Measurements from ENCODE around the gene NRP1. TPM values are rescaled to one million over a fixed set of nuclear protein-coding genes. Genes with fewer than 3 reads are reported as not detected.

NRP1 gene
- total RNA-seq, 1 donor from 2014 or later, result not detected

DNA sequence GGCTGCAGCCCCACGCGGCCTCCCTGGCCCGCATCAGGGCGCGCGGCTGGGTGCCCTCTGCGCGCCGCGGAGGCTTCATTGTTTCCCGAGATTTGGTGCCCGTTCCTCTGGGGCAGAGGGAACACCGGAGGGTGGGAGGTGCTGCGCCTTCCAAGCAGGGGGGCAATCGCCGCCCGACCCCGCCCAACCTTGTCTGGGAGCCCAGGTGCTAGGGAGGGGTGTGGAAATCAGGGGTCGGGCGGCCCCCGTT, 1.0 kb upstream of the NRP1 start:
- Mint-ChIP-seq H3K9me3 (no peaks in the 10 kb centered on the region), H3K36me3 (ENCODE audit: low read depth) (no peaks in the 10 kb centered on the region), H3K27me3 (peaks cover 54% of the 10 kb centered on the region), H3K4me1 (peaks cover 16% of the 10 kb centered on the region), H3K27ac (no peak overlapping the region), H3K4me3 (no peak overlapping the region)
- intact Hi-C loops (cut with micrococcal nuclease), result no loop called here
- DNase-seq (no peak), ATAC-seq (ENCODE audit: low read depth) (no peak)
- CTCF ChIA-PET, result no interaction called here
- TF ChIP-seq, protein P1, sequence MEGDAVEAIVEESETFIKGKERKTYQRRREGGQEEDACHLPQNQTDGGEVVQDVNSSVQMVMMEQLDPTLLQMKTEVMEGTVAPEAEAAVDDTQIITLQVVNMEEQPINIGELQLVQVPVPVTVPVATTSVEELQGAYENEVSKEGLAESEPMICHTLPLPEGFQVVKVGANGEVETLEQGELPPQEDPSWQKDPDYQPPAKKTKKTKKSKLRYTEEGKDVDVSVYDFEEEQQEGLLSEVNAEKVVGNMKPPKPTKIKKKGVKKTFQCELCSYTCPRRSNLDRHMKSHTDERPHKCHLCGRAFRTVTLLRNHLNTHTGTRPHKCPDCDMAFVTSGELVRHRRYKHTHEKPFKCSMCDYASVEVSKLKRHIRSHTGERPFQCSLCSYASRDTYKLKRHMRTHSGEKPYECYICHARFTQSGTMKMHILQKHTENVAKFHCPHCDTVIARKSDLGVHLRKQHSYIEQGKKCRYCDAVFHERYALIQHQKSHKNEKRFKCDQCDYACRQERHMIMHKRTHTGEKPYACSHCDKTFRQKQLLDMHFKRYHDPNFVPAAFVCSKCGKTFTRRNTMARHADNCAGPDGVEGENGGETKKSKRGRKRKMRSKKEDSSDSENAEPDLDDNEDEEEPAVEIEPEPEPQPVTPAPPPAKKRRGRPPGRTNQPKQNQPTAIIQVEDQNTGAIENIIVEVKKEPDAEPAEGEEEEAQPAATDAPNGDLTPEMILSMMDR (IDR thresholded peaks at IDR 0.05), result no peak
- POLR2A ChIA-PET, result no interaction called here

DNA sequence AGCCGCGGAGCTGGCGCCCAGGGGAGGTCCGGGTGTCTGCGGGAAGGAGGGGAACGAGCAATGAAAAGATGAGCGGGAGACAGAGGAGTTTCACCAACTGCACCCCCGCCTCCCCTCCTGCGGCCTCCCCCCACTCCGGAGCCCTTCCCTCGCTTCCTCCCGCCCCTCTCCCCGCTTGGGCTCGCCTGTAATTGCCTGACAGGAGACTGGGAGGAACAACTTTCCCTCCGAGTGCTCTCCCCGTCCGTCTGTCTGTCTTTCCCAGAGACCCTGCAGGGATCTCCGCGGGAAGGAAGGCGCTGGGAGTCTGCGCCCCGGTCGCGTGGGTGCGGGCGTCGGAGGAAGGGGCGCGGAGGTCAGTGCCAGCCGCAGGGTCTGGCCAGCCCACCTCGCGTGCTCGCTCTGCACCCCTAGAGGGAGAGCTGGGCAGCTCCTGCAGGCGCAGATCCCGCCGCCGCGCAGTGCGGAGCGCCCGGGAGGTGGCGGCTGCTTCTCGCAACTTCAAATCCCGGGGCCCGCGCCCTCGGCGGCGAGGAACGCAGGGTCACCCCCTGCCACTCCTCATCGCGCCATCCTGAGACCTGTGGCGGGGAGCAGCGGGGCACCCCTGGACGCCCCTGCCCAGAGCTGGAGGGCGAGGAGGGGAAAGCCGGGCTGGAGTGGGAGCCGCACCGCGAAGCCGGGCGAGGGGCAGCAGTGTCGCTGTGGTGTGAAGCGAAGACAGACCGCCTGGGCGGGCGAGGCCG, 511 bp upstream of the NRP1 start:
- Mint-ChIP-seq H3K4me1 (peaks cover 17% of the 10 kb centered on the region), H3K27ac (no peak overlapping the region), H3K36me3 (ENCODE audit: low read depth) (no peaks in the 10 kb centered on the region), H3K27me3 (peaks cover 57% of the 10 kb centered on the region), H3K4me3 (no peak overlapping the region), H3K9me3 (no peaks in the 10 kb centered on the region)
- intact Hi-C loops (cut with micrococcal nuclease), result no loop called here
- DNase-seq (no peak), ATAC-seq (ENCODE audit: low read depth) (no peak)
- TF ChIP-seq, protein P1 (IDR thresholded peaks at IDR 0.05), result no peak
- CTCF ChIA-PET, result no interaction called here
- POLR2A ChIA-PET, result no interaction called here

DNA sequence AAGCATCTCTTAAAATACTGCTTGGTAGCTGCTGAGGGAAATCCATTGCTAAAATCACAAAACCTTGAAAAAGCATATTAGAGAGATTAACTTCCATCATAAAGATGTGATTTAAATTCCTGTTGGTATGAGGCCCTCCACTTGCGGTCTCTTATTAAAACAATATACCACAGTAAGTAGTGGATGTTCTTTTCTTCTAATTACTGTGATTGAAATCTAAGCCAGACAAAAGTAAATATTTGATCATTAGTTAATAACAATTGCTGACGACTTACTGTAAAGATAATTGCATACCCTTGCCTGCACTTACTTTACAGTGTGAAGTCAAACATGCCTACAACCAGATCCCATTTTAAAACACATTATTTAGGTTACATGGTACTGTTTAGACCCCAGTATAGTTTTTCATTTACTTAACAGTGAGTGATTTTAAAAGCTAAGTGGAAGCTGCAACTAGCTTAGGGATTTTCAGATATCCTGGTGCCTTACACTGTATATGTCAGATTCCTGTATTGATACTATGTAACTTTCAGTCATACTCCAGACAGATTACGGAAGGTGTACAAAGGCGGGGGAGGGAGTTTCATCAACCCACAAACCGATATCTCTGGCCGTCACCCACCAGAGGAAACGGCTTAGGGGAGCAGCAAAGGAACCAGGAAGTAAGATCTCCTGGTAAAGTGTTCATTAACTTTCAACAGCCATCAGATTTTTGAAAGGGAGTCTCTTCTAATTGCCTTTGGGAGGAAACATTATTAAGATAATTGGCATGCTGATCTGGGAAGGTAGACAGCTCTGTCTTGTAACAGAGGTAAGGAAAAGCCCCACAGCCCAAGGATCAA, 986 bp downstream of the NRP1 start:
- no peak overlapping the region for H3K27ac Mint-ChIP-seq
- H3K36me3 Mint-ChIP-seq (ENCODE audit: low read depth), result no peaks in the 10 kb centered on the region
- no peaks in the 10 kb centered on the region for H3K9me3 Mint-ChIP-seq

DNA sequence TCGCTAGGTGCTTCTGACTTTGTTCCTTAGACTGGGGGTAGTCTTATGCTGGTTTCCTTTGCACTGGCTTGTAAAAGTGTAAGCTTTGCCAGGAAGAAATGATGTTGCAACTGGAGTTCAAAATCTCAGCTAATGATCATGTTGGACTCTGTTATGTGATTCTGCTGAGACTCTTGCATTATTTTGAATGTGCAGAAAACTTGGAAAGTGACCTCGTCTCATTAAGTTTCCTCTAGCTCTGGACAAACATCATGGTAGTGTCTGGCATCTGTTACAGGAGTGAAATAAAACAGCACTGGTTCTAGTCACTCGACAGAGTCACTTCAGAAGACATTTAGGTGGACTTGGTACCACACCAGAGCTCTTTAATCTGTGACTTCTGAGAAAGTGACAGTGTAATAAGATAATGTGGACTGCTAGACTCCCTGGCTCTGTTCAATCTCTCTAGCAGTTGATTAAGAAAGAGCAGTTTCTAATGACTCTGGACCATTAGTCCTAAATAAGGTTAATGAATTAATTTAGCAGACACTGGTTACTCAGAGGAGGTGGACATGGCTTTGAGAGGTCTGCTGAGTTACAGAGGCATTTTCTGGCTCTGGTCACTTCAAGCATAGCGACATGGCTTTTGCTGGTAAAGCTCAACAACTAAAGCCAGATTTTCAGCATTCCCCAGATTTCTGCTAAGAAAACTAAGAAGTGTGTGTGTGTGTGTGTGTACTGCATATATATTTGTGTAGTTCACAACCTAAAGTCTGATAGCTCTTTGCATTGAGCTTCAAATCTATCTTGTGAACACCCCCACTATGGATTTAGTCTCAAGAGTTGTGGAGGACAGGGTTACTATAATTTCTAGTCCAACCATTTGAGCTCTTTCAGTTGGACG, 2.0 kb downstream of the NRP1 start:
- TF ChIP-seq, protein P1 (IDR thresholded peaks at IDR 0.05), result no peak
- ATAC-seq (ENCODE audit: low read depth), result no peak
- POLR2A ChIA-PET, result no interaction called here
- H3K4me1 Mint-ChIP-seq, result peaks cover 17% of the 10 kb centered on the region
- CTCF ChIA-PET, result interaction anchor here (0.7 to 1.7 kb wide), 5 partner anchors 10 to 1306 kb away, joined by 3 to 5 read pairs (median 4); no protein-coding TSS in a partner anchor
- H3K9me3 Mint-ChIP-seq, result no peaks in the 10 kb centered on the region
- no peak overlapping the region for H3K27ac Mint-ChIP-seq
- H3K4me3 Mint-ChIP-seq, result no peak overlapping the region
- intact Hi-C loops (cut with micrococcal nuclease), result no loop called here
- H3K27me3 Mint-ChIP-seq, result peaks cover 44% of the 10 kb centered on the region
- DNase-seq, result no peak
- no peaks in the 10 kb centered on the region for H3K36me3 Mint-ChIP-seq (ENCODE audit: low read depth)

More for the DNA sequence above, 986 bp downstream of the NRP1 start:
- CTCF ChIA-PET, result interaction anchor here (1.2 to 1.4 kb wide), 3 partner anchors 9 to 30 kb away, joined by 3 to 5 read pairs (median 5); no protein-coding TSS in a partner anchor
- DNase-seq (no peak), ATAC-seq (ENCODE audit: low read depth) (no peak)
- POLR2A ChIA-PET, result no interaction called here
- TF ChIP-seq, protein P1 (IDR thresholded peaks at IDR 0.05), result no peak
- intact Hi-C loops (cut with micrococcal nuclease), result no loop called here
- Mint-ChIP-seq H3K4me1 (peaks cover 17% of the 10 kb centered on the region), H3K27me3 (peaks cover 46% of the 10 kb centered on the region), H3K4me3 (peak overlapping the region; percentile 57)
